Heart left ventricle (tissue), 16 donors: ENCODE data around the gene ATXN2. TPM values are rescaled to one million over a fixed set of nuclear protein-coding genes. Genes with fewer than 3 reads are reported as not detected.

ENCODE experiments used
- ATAC-seq, 4 donors: fragments of 200-7000 bp; cut with Tn5 transposase; one replicate each; pipeline ENCODE4 v1.9.1; 2020 to 2022; ENCODE audit warnings: moderate library complexity in 4 of 4, mild to moderate bottlenecking in 3 of 4, moderate number of reproducible peaks in 1 of 4
- DNase-seq, 5 donors: peaks; one replicate each; pipeline ENCODE4 v3.0.0-alpha.2; 2020
- H3K27ac ChIP-seq, 12 donors: fragments of 200-600 bp; sonication (generic) in 4 of 12; one replicate each; pipeline versions ENCODE4 v1.5.0 to v1.8.0; 2016 to 2022; ENCODE audit warnings: mild to moderate bottlenecking in 2 of 12
- H3K27me3 ChIP-seq, 9 donors: fragments of 200-600 bp; sonication (generic) in 2 of 9; one replicate each; pipeline versions ENCODE4 v1.5.1 to v1.8.0; 2016 to 2022; ENCODE audit warnings: mild to moderate bottlenecking in 3 of 9
- H3K36me3 ChIP-seq, 9 donors: fragments of 200-600 bp; sonication (generic) in 2 of 9; one replicate each; pipeline versions ENCODE4 v1.5.0 to v1.8.0; 2018 to 2022; ENCODE audit warnings: mild to moderate bottlenecking in 2 of 9
- H3K4me1 ChIP-seq, 12 donors: fragments of 200-600 bp; sonication (generic) in 4 of 12; one replicate each; pipeline versions ENCODE4 v1.5.0 to v1.8.0; 2016 to 2022; ENCODE audit warnings: mild to moderate bottlenecking in 3 of 12
- H3K4me3 ChIP-seq, 12 donors: fragments of 200-600 bp; sonication (generic) in 4 of 12; one replicate each; pipeline versions ENCODE4 v1.5.0 to v1.8.0; 2017 to 2022; ENCODE audit warnings: mild to moderate bottlenecking in 9 of 12, moderate library complexity in 4 of 12
- H3K9me3 ChIP-seq, 12 donors: fragments of 200-600 bp; sonication (generic) in 4 of 12; one replicate each; pipeline versions ENCODE4 v1.5.0 to v1.8.0; 2016 to 2022; ENCODE audit warnings: mild to moderate bottlenecking in 1 of 12
- POLR2A ChIP-seq, 2 donors: fragments of 450-650 bp; IDR thresholded peaks; one replicate each; pipeline ENCODE4 v1.6.1; 2017; ENCODE audit warnings: antibody characterized with exemption in 2 of 2, mild to moderate bottlenecking in 2 of 2, moderate library complexity in 2 of 2
- WGBS, 4 donors: extraction: QIAGEN DNeasy Blood & Tissue Kit in 2 of 4; methylation state at CpG; one replicate each; pipeline versions ENCODE4 v1.1.5 to v1.1.7; 2013 to 2018; 5-methylcytosine and 5-hydroxymethylcytosine counted together
- intact Hi-C, 10 donors: fragments of 100-400 bp; cut with DNase I; formaldehyde crosslinking; loops; one replicate each; pipeline versions ENCODE4 v1.11.1 to v1.14.2; 2022
- polyA plus RNA-seq, 2 donors: library from polyadenylated mRNA; stranded (reverse); fragments of 200-250 nt; gene quantifications; one replicate each; pipeline ENCODE4 v1.2.3, GENCODE V29; 2013
- total RNA-seq, 9 donors: library from RNA; depleted of rRNA in 2 of 9; stranded (reverse); fragments of >200 nt in 2 of 9; fragmentation: NEBNext Ultra II Directional in 3 of 9; extraction: Animal tissue kit (Norgen Biotek cat#: 25700) in 3 of 9; gene quantifications; one replicate each; pipeline versions ENCODE4 v1.1.0 to v1.2.4, GENCODE V29; 2016 to 2023
- TF ChIP-seq, protein P1 (sequence below), 12 donors: fragments of 200-600 bp; sonication (generic) in 4 of 12; IDR thresholded peaks; one replicate each; pipeline versions ENCODE4 v1.5.0 to v1.8.0; 2018 to 2022; ENCODE audit warnings: antibody characterized with exemption in 12 of 12, mild to moderate bottlenecking in 5 of 12
- donor health status: ischemic (EF 13 %, LVEDD 7.1; RV severe dilation, severe dysfunction).
- donor health status: healthy with polysubstance abuse.
- donor health status: DM: no; HTN: yes; CAD: no.
- donor health status: DM: no; HTN: no; CAD: no.
- donor health status: ischemic (EF 25% LVEDD 6.9; RV normal size, moderate dysfunction).
- donor health status: ischemic (EF 25% LVEDD 5.7; RV mildly dilated, moderate dysfunction).
- donor health status: healthy.
- donor health status: DM: yes; HTN: yes; CAD: no.
- donor health status: ischemic (EF 35%, LVEDD 5.7; RV mildly dilated, moderate dysfunction).
- donor health status: nonischemic (EF 11% LVEDD 7.7; RV severe dilation, severe dysfunction).
- donor health status: DM: yes; HTN: yes; CAD: no.
- donor health status: PGD.
- donor health status: ischemic (EF 29% LVEDD 5.4; RV normal size, mild dysfunction).
- donor health status: nonischemic (EF 23%, LVEDD 6.1; RV moderate dilation, normal function).

ATXN2 gene
- total and polyA plus RNA-seq, 11 donors, result 23.6 to 59.3 (median 46.8) TPM

DNA sequence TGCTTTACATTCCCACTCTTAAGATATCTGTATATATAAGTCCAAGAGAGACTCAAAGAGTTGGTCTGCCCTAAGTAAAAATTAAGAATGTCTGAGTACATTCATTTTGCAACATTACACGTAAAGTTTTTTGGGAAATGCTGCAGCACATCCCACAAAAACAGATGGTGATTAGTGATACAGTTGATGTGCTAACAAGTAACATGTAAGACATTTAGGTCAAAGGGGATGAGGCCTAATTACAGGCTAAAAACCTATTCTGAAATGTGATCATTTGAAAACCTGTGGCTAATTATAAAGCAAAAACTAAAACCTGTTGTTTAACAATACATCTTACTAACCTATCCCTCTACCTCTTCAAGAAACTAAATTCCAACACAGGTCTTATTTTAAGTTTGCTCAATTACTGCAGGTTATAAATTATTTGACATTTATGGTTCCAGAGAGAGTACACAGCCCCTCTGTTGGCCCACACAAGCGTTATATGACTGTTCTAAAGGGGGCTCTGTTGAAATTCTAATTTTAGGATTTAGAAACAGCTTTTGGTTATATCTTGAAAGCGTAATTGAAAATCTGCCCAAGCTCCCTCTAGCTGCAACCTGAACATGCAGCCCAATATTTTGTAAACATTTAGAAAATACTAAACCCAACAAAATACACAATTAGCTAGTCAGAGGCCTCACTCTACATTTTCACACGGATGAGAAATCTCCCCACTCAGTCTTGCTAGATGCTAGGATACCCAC lies 43.7 kb upstream of the ATXN2 start:
- H3K4me1 ChIP-seq, result peaks cover 0 to 19% (median 7%) of the 10 kb centered on the region in 12 donors
- DNase-seq (no peak), ATAC-seq (no peak)
- TF ChIP-seq, protein P1, sequence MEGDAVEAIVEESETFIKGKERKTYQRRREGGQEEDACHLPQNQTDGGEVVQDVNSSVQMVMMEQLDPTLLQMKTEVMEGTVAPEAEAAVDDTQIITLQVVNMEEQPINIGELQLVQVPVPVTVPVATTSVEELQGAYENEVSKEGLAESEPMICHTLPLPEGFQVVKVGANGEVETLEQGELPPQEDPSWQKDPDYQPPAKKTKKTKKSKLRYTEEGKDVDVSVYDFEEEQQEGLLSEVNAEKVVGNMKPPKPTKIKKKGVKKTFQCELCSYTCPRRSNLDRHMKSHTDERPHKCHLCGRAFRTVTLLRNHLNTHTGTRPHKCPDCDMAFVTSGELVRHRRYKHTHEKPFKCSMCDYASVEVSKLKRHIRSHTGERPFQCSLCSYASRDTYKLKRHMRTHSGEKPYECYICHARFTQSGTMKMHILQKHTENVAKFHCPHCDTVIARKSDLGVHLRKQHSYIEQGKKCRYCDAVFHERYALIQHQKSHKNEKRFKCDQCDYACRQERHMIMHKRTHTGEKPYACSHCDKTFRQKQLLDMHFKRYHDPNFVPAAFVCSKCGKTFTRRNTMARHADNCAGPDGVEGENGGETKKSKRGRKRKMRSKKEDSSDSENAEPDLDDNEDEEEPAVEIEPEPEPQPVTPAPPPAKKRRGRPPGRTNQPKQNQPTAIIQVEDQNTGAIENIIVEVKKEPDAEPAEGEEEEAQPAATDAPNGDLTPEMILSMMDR (IDR thresholded peaks at IDR 0.05), result peak in 3 of 12 donors; percentile 4 to 24 (median 12)
- TF ChIP-seq POLR2A (IDR thresholded peaks at IDR 0.05), result no peak
- no peaks in the 10 kb centered on the region for H3K9me3 ChIP-seq
- H3K27ac ChIP-seq, result peak overlapping the region in 11 of 12 donors; percentile 7 to 75 (median 43)
- H3K27me3 ChIP-seq, result no peaks in the 10 kb centered on the region
- 65 to 75% (median 73%) methylated on average over 4 of the region's 4 CpGs for WGBS, 4 donors
- intact Hi-C loops, result no loop called here
- peaks cover 0 to 70% (median 65%) of the 10 kb centered on the region in 9 donors for H3K36me3 ChIP-seq
- no peak overlapping the region for H3K4me3 ChIP-seq

DNA sequence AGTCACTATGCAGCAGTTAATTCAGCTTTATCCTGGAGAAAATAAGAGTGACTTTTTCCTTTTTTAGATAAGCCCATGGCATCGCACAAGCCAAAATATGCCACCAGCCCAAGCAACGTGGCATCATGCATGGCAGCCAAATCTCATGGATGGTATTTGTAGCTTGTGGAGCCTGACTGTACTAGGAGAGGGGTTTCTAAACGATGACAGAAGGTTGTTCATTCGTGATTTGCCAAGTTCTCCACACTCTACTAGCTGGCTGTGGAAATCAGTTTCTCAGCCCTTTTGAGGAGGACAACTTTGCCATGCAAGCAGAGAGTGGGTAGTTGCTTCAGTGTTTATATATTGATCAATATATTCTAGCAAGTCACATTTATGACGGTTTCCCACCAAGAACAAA lies 41.4 kb upstream of the ATXN2 start:
- intact Hi-C loops, result no loop called here
- DNase-seq (no peak), ATAC-seq (no peak)
- H3K4me1 ChIP-seq, result peaks cover 0 to 37% (median 21%) of the 10 kb centered on the region in 12 donors
- TF ChIP-seq POLR2A (IDR thresholded peaks at IDR 0.05), result no peak
- TF ChIP-seq, protein P1 (IDR thresholded peaks at IDR 0.05), result no peak
- no peaks in the 10 kb centered on the region for H3K27me3 ChIP-seq
- peaks cover 0 to 46% (median 41%) of the 10 kb centered on the region in 9 donors for H3K36me3 ChIP-seq
- WGBS, 4 donors, result 88 to 92% (median 90%) methylated on average over 5 of the region's 5 CpGs
- H3K27ac ChIP-seq, result no peak overlapping the region
- no peak overlapping the region for H3K4me3 ChIP-seq
- no peaks in the 10 kb centered on the region for H3K9me3 ChIP-seq

DNA sequence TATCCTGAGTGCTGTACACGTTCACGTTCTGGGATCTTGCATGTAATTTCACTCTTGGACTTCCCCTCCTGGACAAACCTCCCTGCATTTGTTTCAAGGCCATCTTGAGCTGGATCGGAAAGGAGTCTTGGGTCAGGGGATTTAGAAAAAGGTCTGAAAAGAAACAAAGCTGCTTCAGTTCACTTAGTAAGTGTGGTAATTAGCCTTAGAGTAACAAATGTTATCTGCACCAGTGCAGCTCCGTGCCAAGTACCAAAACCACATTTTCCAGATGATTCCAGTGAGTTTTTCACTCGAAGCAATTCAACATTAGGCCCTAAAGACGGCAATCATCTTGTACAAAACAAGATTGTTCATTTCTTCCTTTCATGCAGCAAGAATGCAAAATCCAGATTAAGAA lies 39.4 kb upstream of the ATXN2 start:
- no peak for ATAC-seq
- Histone ChIP-seq H3K4me3 (no peak overlapping the region), H3K36me3 (peaks cover 0 to 27% (median 22%) of the 10 kb centered on the region in 9 donors), H3K27ac (peak overlapping the region in 1 of 12 donors; percentile 33), H3K9me3 (no peaks in the 10 kb centered on the region), H3K27me3 (no peaks in the 10 kb centered on the region), H3K4me1 (peaks cover 0 to 35% (median 20%) of the 10 kb centered on the region in 12 donors)
- no peak for DNase-seq
- TF ChIP-seq, protein P1 (IDR thresholded peaks at IDR 0.05), result no peak
- TF ChIP-seq POLR2A (IDR thresholded peaks at IDR 0.05), result no peak
- WGBS, 4 donors, result 74 to 81% (median 76%) methylated on average over 6 of the region's 6 CpGs
- intact Hi-C loops, result loop anchor here in 1 of 10 donors (5.0 kb wide), 1 partner anchor 41 kb away; the partner anchor contains the start of gene ATXN2

DNA sequence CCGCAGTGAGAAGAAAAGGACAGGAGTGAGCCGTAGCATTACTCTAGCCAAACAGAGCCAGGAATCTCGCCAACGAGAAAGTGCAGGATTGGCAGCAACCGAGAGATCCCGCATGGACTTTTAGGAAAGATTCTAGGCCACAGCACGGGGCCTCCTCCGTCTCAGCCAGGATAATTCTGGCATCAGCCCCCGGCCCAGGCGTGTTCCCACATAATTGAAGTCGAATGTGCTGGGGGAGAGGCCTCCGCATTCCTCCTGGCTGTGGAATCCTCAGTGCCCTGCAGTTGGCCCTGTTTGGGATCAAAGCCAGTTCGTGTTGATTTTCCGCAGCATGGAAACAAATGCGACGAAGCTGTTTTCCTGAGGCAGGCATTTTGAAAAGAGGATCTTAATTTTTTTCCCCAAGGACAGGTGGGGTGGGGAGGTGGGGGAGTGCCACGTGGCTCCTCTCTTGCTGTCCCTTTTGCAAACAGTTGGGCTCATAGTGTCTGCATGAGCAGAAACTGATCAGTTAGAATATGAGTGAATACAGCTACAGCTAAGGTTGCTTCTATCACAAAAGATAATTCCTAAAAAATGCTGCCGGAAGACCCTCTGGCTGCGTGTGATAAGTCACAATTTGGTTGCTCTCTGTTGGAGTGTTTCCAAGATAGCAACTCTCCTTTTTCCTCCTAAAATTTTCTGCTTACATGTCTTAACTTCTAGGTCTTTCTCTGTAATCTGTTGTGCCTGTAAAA lies 37.3 kb upstream of the ATXN2 start:
- Histone ChIP-seq H3K36me3 (peaks cover 0 to 8% (median 5%) of the 10 kb centered on the region in 9 donors), H3K27me3 (no peaks in the 10 kb centered on the region), H3K9me3 (no peaks in the 10 kb centered on the region), H3K4me1 (peaks cover 0 to 23% (median 15%) of the 10 kb centered on the region in 12 donors), H3K4me3 (peak overlapping the region in 5 of 12 donors; percentile 5 to 23 (median 14)), H3K27ac (peak overlapping the region in 10 of 12 donors; percentile 17 to 74 (median 68))
- intact Hi-C loops, result loop anchor here in 1 of 10 donors (5.0 kb wide), 1 partner anchor 39 kb away; the partner anchor contains the start of gene ATXN2
- peak; percentile 70 to 87 (median 74) for ATAC-seq
- TF ChIP-seq, protein P1 (IDR thresholded peaks at IDR 0.05), result no peak
- no peak for TF ChIP-seq POLR2A (IDR thresholded peaks at IDR 0.05)
- 10 to 20% (median 15%) methylated on average over 19 of the region's 19 CpGs for WGBS, 4 donors
- DNase-seq, result peak; percentile 51 to 69 (median 61)
